Kidney capillary endothelial cell (primary cell): ENCODE results near the gene TMC2.
"Not testable (repeated sequence)": the region's sequence is repeated elsewhere in the genome, so short reads cannot be mapped to it uniquely, and the experiment has no call there.

Experiments used
- DNase-seq: peaks from one replicate; pipeline ENCODE4 v3.0.0-alpha.2; 2018; ENCODE audit warnings: low spot score

The TMC2 gene, protein sequence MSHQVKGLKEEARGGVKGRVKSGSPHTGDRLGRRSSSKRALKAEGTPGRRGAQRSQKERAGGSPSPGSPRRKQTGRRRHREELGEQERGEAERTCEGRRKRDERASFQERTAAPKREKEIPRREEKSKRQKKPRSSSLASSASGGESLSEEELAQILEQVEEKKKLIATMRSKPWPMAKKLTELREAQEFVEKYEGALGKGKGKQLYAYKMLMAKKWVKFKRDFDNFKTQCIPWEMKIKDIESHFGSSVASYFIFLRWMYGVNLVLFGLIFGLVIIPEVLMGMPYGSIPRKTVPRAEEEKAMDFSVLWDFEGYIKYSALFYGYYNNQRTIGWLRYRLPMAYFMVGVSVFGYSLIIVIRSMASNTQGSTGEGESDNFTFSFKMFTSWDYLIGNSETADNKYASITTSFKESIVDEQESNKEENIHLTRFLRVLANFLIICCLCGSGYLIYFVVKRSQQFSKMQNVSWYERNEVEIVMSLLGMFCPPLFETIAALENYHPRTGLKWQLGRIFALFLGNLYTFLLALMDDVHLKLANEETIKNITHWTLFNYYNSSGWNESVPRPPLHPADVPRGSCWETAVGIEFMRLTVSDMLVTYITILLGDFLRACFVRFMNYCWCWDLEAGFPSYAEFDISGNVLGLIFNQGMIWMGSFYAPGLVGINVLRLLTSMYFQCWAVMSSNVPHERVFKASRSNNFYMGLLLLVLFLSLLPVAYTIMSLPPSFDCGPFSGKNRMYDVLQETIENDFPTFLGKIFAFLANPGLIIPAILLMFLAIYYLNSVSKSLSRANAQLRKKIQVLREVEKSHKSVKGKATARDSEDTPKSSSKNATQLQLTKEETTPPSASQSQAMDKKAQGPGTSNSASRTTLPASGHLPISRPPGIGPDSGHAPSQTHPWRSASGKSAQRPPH

DNA sequence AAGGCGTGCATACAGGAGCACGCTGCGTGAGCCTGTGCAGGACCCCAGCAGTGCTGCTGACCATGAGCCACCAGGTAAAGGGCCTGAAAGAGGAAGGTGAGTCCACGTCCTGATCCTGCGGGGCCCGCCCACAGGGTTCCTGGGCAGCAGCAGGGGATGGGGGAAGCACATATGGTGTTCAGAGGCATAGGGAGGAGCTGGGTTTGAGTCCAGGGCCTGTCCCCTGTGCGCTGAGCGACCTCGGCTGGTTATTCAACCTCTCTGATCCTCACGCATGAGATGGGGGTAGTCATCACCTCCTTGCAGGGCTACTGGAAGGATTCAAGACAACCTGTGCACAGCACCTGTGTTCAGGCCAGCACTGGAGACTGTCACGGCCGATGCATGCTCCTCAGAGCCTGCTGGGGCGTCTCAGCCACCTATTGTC lies at the start of gene TMC2:
TSS of gene TMC2 (plus strand) at position 14 of the 427 bp plus-strand sequence. CDS start at position 63, 49 bp downstream.
- DNase-seq = no peak

DNA sequence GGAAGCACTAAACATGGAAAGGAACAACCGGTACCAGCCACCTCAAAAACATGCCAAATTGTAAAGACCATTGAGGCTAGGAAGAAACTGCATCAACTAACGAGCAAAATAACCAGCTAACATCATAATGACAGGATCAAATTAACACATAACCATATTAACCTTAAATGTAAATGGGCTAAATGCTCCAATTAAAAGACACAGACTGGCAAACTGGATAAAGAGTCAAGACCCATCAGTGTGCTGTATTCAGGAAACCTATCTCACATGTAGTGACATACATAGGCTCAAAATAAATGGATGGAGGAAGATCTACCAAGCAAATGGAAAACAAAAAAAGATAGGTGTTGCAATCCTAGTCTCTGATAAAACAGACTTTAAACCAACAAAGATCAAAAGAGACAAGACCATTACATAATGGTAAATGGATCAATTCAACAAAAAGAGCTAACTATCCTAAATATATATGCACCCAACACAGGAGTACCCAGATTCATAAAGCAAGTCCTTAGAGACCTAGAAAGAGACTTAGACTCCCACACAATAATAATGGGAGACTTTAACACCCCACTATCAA lies 33.5 kb upstream of the TMC2 start:
- DNase-seq = not testable (repeated sequence)

DNA sequence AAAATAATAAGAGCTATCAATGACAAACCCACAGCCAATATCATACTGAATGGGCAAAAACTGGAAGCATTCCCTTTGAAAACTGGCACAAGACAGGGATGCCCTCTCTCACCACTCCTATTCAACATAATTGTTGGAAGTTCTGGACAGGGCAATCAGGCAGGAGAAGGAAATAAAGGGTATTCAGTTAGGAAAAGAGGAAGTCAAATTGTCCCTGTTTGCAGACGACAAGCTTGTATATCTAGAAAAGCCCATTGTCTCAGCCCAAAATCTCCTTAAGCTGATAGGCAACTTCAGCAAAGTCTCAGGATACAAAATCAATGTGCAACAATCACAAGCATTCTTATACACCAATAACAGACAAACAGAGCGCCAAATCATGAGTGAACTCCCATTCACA lies 31.6 kb upstream of the TMC2 start:
- not testable (repeated sequence) for DNase-seq

DNA sequence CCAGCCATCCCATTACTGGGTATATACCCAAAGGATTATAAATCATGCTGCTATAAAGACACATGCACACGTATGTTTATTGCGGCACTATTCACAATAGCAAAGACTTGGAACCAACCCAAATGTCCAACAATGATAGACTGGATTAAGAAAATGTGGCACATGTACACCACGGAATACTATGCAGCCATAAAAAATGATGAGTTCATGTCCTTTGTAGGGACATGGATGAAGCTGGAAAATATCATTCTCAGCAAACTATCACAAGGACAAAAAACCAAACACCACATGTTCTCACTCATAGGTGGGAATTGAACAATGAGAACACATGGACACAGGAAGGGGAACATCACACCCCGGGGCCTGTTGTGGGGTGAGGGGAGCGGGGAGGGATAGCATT lies 29.9 kb upstream of the TMC2 start:
- not testable (repeated sequence) for DNase-seq

DNA sequence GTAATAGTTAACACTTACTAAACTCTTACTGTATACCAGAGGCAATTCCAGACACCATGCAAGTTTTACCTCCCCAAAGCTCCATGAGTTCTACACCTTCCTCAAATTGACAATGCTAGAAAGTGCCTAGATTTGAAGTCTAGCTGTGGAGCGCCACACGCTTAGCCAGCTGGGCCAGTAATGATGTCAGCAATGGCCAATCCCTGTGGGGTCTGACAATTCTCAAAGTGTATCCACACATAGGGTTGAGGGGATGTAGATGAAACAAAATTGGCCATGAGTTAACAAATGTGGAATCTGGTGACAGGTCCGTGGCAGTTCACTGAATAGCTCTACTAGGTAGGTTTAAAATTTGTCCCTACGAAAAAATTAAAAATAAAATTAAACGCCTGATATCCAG lies 28.9 kb upstream of the TMC2 start:
- DNase-seq = no peak

DNA sequence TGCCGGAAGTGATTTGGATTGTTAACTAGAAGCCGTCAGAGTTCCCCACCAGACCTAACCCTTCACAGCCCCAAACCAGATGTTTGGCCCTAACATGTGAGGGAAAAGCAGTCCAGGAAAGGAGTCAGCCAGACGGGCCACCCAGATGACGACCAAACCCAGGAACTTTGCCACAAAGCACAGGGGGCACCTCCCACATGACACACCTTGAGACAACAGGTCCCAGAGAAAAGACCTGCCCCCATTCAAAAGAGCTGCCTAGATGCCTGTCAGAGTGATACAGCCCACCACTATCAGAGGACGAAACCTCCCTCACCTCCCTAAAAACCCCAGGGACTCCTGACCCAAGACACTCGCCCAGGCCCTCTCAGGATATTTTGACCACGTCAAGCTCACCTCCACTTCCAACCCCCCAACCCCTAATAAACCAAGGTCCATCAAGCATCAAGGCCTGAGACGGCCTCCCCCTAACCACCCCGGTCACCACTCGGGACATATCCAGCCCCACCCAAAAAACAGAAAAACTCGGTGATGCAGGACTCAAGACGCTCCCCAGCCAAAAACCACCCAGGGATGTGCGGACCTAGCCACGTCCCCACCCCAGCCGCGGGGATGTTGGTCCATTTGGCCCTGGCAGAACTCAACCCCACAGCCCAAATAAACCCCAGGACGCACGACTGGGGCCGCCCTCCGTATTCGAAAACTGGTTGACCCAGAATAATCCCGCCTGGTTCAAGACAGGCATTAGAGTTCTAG lies 28.3 kb upstream of the TMC2 start:
- no peak for DNase-seq

DNA sequence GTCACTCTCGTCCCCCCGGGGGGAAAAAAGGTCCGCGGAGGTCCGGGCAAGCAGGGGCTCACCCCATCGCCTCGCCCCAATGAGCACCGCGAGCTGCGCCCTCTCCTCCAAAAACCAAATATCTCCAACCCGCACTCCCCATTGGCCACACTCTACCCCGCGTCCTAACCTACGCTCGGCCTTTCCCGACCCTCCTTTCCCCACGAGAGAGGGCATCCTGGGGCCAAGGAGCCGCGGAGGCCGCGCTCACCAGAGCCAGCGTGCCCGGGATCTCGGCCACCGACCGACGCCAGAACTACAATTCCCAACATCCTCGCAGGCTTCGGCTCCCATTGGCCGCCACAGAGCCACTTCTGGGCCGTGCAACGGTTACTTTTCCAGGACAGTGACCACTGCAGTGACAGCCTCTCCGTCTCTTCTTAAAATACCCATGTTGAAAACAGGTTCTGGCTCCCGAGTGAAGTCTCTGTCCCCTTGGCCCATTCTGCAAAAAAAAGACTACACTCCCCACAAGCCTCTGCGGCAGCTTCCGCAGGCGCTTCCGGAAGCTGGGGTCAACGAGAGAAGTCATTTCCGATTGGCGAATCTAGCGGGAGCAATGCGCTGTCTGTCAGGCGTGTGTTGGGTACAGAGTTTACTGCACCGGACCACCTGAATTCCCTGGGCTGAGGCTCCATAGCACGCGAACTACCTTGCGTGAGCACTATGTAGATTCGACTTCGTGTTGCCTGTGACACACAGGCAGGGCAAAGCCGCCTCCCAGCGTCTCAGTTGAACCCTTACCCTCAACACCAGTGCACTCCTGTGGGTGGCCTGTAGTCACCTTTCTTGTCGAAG lies 27.5 kb upstream of the TMC2 start, which contains the start of gene ZNF343:
TSS of gene ZNF343 (minus strand) at position 285 of the 837 bp plus-strand sequence. CDS start 15,020 bp downstream, outside the sequence.
- peak; percentile 79 for DNase-seq

DNA sequence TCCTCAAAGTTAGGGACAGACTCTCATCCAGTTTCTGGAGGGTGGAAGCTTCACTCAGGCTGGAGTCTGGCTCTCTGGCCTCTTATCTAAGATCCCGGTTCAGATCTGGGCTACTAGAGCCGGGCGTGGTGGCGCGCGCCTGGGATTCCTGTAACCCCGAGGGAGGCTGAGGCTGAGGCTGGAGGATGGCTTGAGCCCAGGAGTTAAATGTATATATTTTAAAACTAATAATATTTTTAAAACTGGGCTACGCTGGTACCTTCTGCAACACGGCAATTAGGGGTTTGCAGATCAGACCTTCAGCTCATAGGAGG lies 26.9 kb upstream of the TMC2 start:
- no peak for DNase-seq

DNA sequence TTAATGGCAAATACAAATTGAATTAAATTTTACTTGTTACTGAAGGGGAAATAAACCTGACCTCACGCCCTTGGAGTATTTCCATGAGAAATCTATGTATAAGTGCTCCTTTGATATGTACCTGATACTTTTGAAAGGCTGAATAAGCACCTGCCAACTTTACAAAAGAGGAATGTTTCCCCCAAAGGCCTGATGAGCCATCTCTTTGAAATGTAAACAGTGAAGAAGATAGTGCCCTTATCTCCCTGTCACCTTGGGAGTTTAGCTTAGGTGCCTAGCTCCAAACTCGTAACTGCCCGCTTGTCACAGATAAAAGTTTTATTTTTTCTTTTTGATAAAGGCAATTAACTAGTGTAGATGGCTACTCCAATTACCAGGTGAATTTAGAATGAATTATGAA lies 26.6 kb upstream of the TMC2 start:
- no peak for DNase-seq

DNA sequence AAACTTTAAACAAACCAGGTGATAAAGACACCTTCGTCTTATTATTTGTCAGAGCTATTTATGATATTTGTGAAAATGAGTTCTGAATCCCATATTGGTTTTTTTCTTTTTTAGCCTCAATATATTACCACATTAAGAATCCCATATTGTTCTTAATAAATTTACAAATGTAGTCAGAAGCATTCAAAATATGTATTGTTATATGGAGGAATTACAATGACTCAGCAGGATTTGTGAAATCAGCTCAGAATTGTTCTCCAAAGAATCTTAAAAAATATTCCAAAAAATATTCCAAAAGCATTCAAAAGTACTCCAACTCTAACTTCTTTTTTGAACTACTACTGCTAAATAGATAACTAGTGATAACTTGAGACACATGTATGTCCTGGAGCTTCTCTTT lies 21.2 kb upstream of the TMC2 start:
- no peak for DNase-seq

DNA sequence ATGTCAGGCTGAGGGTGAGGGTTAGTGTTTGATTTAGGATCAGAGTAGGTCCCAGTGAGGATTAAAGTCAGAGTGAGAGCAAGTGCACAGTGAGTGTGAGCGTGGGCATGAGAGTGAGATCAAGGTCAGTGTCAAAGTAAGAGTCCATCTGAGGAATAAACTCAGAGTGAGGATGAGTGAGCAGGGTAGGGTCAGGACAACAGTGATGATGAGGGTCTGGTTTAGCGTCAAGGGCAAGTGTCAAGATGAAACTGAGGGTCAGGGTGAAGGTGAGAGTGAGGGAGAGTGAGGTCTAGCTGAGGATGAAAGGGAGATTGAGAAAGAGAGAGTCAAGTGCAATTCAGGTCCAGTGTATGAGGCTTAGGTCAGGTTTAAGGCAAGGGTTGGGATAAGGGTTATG lies 20.0 kb upstream of the TMC2 start:
- no peak for DNase-seq

DNA sequence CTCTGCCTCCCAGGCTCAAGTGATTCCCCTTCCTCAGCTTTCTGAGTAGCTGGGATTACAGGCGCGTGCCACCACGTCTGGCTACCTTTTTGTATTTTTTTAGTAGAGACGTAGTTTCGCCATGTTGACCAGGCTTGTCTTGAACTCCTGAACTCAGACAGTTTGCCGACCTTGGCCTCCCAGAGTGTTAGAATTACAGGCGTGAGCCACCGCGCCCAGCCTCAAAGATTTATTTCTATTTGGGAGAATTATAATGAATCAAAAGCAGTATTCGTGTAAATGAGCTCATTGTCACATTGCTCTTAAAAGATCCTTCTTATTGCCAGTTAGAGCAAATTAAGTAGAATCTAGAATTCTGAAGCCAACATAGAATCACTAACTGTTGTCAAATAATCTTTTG lies 18.3 kb upstream of the TMC2 start:
- no peak for DNase-seq

DNA sequence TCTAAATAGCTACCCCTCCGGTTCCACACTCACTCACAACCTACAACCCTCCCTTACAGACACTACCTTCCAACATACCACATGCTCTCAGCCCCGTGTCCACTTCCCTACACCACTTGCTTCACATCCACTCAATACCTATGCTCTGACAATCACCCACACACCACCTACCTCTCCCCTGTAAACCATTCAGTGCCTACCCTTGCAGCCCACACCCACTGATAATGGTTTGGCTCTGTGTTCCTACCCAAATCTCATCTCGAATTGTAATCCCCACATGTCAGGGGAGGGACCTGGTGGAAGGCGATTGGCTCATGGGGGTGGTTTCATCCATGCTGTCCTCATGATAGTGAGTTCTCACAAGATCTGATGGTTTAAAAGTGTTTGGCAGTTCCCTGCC lies 17.8 kb upstream of the TMC2 start:
- no peak for DNase-seq

DNA sequence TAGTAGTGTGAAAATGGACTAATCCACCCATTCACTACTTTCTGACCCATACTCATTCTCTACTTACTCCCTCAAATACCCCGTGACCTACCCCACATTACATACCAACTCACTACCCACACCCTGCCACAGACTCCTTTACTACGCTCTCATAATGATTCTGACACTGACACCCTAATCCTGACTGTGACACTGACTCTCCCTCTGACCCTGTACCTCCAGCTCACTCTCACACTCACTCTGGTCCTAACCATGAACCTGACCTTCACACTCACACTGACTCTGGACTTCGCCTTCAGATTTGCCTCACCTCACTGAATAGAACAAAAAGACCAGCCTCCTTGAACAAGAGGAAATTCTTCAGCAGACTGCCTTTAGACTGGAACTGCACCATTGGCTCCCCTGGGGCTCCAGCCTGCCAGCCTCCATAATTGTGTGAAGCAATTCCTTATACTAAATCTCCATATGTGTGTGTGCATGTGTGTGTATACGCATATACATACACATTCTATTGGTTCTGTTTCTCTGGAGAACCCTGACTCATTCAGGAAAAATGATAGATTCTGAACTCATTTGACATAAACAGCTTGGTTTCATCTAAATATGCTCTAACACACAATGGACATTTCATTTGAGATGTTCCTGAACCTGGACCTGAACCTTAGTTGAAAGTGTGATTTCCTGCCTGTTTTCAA lies 17.1 kb upstream of the TMC2 start:
- DNase-seq = no peak

DNA sequence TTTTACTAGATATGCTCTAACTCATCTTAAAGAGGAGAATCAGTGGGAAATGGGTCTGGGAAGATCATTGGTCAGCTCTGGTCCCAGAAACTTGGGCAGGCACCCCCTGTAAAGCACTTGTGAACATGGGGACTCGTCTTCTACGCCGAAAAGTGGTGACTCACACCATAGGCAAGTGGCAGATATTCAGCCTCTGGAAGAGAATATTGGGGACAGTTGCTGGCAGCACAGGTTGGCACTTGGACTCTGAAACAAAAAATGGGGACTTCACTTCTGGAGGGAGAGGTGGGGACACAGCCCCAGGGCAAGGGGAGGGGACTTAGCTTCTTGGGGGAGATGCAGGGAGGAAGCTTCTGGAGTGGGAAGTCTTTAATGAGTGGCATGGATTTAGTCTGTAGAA lies 15.8 kb upstream of the TMC2 start:
- no peak for DNase-seq

DNA sequence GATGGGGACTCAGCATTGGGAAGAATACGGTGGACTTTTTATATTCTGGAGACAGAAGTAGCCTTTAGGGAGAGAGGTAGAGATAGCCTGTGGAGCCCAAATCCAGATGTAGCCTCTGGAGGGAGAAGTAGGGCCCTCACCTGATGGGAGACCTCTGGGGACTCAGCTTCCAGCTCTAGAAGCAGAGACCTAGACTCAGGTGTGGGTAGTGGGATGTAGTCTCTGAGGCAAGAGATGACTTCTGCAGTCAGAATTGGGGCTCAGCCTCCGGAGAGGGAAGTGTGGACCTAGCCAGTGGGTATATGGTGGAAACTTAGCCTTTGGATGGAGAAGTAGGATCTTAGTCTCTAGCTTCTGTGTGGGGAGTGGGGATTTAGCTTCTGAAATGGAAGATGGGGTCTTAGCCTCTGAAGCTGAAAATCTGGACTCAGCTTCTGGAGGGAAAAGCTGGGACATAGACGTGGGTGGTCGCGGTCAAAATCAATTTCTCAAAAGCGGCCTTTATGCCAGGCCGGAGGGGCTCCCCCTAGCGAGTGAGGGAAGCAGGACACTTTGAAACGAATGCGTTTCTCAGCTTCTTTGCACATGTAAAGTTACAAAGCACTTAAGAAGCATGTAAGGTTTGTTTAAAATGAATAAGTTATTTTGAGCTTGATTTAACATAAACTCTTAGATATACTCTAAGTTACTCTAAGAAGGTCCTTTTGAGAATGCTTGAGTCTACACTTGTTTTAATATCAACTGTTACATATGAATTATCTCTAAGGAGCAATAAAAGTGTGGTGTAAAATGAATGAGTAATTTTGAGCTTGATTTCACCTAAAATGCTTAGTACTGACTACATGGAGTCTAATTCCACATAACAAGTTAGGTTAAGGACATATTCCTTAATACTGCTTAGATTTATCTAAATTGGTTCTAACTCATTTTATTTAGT lies 14.7 kb upstream of the TMC2 start:
- peak; percentile 50 for DNase-seq

DNA sequence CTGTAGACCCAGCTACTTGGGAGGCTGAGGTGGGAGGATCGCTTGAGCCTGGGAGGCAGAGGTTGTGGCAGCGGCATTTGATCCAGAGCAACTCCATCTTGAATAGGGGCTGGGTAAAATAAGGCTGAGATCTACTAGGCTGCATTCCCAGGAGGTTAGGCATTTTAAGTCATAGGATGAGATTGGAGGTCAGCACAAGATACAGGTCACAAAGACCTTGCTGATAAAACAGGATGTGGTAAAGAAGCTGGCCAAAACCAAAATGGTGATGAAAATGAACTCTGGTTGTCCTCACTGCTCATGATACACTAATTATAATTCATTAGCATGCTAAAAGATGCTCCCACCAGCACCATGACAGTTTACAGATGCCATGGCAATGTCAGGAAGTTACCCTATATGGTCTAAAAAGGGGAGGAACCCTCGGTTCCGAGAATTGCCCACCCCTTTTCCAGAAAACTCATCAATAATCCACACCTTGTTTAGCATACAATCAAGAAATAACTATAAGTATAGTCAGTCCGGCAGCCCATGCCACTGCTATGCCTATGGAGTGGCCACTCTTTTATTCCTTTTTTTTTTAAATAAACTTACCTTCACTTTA lies 13.4 kb upstream of the TMC2 start:
- DNase-seq = not testable (repeated sequence)

DNA sequence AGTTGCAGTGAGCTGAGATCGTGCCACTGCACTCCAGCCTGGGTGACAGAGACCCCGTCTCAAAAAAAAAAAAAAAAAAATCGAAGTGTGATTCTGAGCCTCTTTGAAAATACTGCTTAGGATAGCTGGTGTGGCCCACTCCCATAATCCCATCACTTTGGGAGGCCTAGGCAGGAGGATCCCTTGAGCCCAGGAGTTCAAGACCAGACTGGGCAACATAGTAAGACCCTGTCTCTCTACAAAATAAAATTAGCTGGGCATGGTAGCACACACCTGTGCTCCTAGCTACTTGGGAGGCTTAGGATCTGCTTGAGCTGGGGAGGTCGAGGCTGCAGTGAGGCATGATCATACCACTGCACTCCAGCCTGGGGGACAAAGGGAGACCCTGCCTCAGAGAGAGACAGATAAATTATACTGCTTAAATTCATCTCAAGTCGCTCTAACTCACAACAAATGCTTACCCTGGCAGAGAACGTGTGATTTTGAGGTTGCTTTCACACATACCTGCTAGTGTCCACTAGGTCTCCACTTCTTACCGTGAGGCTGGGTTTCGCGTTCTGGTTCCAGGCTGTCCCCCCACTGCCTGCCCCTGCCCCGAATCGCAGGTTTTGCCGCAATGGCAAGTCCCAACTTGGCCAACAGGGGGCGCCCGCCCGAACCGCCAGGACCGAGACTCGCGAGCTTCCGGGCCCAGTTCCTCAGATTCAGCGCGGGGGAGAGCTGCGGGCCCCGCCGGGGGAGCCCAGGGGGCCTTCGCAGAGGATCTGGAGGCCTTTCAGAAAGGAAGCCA lies 12.3 kb upstream of the TMC2 start:
- peak; percentile 59 for DNase-seq
